ENCODE results near the gene ARHGAP45. TPM values are rescaled to one million over a fixed set of nuclear protein-coding genes. Genes with fewer than 3 reads are reported as not detected.

Gene ARHGAP45
- total and polyA plus RNA-seq, 2 of the 8 experiments (the other 6 are each of a cell fraction or from before 2014, with no cell fraction given): 31.4 to 41.8 TPM

DNA sequence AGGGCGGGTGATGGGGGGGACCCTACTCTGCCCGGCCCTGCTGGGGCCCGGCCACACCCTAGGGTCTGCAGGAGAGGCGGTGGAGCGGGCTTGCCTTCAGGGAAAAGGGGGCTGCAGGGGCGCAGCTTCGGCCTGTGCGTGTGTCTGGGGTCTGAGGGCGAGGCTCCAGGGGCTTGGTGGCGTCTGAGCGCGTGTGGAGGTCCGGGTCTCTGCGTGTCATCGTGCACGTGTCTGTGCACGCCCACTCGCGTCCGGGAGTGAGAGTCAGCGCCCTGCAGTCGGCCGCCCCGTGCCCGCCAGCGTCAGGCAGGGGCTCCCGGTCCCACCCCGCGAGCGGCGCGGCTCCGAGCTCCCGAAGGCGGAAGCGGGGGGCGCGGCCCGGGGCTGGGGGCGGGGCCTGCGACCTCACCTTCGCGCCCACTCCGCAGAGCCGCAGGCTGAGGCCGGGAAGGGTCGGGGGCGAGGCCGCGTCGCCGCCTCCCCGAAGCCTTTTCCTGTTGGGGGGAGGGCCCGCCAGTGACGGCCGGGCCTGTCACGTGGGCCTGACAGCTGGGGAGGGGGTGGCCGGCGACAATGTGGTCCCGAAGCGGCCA is at the start of gene ARHGAP45 (continued):
- TF ChIP-seq, protein P1, sequence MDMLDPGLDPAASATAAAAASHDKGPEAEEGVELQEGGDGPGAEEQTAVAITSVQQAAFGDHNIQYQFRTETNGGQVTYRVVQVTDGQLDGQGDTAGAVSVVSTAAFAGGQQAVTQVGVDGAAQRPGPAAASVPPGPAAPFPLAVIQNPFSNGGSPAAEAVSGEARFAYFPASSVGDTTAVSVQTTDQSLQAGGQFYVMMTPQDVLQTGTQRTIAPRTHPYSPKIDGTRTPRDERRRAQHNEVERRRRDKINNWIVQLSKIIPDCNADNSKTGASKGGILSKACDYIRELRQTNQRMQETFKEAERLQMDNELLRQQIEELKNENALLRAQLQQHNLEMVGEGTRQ (IDR thresholded peaks at IDR 0.05; ENCODE audit: low read length): peak; percentile 55
- peak; percentile 64; the same call in 1 of the 2 replicates for TF ChIP-seq KDM1A (IDR thresholded peaks at IDR 0.05; ENCODE audit: borderline replicate concordance, low read length)
- no peak for TF ChIP-seq TAF7 (optimal IDR thresholded peaks at IDR 0.05; ENCODE audit: borderline replicate concordance, low read depth, low read length)
- no peak for TF ChIP-seq KDM5A (IDR thresholded peaks at IDR 0.05; ENCODE audit: low read length)
- TF ChIP-seq, protein P2, sequence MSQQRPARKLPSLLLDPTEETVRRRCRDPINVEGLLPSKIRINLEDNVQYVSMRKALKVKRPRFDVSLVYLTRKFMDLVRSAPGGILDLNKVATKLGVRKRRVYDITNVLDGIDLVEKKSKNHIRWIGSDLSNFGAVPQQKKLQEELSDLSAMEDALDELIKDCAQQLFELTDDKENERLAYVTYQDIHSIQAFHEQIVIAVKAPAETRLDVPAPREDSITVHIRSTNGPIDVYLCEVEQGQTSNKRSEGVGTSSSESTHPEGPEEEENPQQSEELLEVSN (IDR thresholded peaks at IDR 0.05): 0 out of 2 replicates have a peak, but pooled peaks have one; percentile 10
- TF ChIP-seq, protein P3, sequence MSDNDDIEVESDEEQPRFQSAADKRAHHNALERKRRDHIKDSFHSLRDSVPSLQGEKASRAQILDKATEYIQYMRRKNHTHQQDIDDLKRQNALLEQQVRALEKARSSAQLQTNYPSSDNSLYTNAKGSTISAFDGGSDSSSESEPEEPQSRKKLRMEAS (IDR thresholded peaks at IDR 0.05): peak; percentile 55; the same call in 1 of the 2 replicates
